Measurements from ENCODE around the gene ZNF333. TPM values are rescaled to one million over a fixed set of nuclear protein-coding genes. Genes with fewer than 3 reads are reported as not detected.

ZNF333 gene
- total RNA-seq, 1 experiment from 2014 or later, result 0.84 TPM

DNA sequence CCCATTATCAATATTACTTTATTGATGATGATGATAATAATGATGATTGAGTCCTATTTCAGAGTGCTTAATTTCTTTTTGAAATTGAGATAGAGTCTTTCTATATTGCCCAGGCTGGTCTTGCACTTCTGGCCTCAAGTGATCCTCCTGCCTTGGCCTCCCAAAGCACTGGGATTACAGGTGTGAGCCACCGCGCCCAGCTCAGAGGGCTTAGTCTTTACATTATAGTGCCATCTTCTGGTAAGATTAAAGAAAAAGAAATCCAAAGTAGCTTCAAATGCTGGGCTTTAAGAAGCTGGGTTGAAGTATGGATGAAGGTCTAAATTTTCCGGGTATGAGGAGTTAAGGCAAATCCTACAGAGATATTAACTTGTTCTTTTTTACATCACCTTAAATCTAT, 3.4 kb upstream of the ZNF333 start:
- in situ Hi-C loops (cut with HindIII; ENCODE audit: low pct_unique_long_range_greater_than_20kb, low sequenced_read_pairs), result no loop called here
- no peak for DNase-seq (ENCODE audit: low read depth)

DNA sequence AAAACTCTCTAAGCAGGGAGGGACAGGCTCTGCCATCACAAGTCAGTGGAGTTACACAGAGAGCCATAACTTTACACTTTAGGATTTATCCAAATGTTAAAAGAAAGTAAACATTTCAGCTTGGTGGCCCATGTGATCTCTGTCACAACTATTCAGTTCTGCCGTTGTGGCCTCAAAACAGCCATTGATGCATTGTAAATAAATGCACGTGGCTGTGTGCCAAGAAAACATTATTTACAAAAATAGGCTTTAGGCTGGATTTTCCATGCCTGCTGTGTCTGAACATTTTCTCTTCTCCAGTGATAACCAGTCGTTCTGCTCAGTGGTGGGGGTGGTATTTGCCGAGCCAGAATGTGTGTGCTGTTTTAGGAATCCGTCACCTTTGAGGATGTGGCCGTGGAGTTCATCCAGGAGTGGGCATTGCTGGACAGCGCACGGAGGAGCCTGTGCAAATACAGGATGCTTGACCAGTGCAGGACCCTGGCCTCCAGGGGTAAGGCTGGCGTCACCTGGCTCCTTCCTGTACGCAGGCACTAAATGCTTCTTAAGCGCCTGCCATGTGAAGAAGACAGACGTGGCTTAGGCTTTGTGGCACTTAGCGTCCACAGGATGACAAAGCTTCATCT, 4.9 kb downstream of the ZNF333 start:
- DNase-seq (ENCODE audit: low read depth), result no peak
- in situ Hi-C loops (cut with HindIII; ENCODE audit: low pct_unique_long_range_greater_than_20kb, low sequenced_read_pairs), result no loop called here

DNA sequence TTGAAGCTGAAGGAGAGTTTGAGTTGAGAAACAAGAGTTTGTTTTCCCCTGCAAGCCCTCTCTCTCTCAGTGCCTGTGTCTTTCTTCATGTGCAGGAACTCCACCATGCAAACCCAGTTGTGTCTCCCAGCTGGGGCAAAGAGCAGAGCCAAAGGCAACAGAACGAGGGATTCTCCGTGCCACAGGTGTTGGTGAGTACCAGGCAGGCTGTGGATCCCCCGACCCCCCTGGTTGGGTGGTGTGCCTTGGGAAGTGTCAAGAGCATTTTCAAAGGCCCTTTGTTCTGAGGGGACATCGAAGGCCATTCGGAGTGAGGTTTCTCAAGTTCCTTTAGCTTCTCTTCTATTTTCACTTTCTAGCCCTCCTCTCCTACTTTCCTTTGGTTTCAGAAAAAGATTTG, 5.6 kb downstream of the ZNF333 start:
- DNase-seq (ENCODE audit: low read depth), result no peak
- in situ Hi-C loops (cut with HindIII; ENCODE audit: low pct_unique_long_range_greater_than_20kb, low sequenced_read_pairs), result no loop called here

DNA sequence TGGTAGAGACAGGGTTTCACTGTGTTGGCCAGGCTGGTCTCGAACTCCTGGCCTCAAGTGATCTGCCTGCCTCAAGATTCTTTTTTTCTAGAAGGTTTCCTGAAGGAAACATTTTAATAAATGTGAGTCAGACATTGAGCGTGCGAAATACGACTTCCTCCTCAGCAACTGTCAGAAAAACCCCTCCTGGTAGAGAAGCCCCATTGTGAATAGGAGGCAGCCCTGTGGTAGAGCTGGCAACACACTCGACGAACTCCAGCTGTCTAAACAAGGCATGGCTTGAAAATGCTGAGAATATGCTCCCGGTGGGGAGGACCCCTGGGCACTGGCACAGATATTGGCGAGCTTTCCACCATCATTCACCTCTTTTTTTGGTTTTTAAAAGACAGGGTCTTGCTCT, 9.8 kb downstream of the ZNF333 start:
- in situ Hi-C loops (cut with HindIII; ENCODE audit: low pct_unique_long_range_greater_than_20kb, low sequenced_read_pairs), result no loop called here
- no peak for DNase-seq (ENCODE audit: low read depth)

DNA sequence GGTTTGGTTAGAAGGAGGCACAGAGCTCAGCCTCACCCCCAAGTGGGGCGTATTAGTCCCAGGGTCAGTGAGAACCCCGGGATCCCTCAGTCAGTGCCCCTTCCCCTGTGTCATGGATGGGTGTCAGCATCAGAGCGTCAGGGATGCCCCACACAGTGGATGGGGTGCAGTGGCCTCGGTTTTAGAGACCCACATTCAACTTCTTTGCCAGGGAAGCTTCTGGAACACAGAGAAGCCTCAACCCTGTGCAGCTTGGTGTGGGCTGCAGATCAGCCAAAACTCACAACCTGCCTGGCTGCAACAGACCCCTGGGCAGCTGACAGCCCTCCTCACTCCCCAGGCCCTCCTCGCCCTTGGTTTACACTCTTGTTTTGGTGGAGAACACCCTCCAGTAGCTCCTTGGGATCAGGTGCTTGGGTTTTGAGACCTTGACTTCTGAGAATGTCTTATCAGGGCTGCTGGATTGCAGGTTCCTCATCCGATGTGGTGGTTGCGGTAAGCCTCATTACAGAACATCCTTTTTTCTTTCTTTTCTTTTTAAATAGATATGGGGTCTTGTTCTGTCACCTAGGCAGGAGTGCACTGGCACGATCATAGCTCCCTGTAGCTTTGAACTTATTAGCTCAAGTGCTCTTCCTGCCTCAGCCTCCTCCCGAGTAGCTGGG, 11.0 kb downstream of the ZNF333 start:
- in situ Hi-C loops (cut with HindIII; ENCODE audit: low pct_unique_long_range_greater_than_20kb, low sequenced_read_pairs), result no loop called here
- DNase-seq (ENCODE audit: low read depth), result no peak

DNA sequence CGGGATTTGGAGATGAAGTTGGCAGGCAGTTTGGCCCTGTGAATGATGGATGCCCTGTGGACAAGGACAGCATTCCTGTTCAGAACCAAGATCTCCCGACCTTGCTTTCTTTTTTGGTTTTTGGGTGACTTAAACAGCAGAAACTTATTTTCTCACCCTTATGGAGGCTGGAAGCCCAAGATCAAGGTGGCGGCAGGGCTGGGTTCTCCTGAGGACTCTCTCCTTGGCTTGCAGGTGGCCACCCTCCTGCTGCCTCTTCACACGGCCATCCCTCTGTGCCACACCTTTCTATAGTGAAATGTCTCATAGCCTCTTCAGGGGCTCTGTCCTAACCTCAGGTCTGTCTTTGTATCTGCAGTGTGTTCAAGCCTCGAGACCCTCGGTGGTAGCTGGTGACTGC, 14.0 kb downstream of the ZNF333 start:
- in situ Hi-C loops (cut with HindIII; ENCODE audit: low pct_unique_long_range_greater_than_20kb, low sequenced_read_pairs), result no loop called here

DNA sequence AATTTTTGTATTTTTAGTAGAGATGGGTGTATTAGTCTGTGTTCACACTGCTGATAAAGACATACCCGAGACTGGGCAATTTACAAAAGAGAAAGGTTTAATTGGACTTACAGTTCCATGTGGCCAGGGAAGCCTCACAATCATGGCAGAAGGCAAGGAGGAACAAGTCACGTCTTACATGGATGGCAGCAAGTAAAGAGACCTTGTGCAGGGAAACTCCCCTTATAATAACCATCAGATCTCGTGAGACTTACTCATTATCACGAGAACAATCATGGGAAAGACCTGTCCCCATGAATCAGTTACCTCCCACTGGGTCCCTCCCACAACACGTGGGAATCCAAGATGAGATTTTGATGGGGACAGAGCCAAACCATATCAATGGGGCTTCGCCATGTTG, 14.6 kb downstream of the ZNF333 start:
- no peak for DNase-seq (ENCODE audit: low read depth)
- in situ Hi-C loops (cut with HindIII; ENCODE audit: low pct_unique_long_range_greater_than_20kb, low sequenced_read_pairs), result no loop called here

More for the DNA sequence above, 14.0 kb downstream of the ZNF333 start:
- DNase-seq (ENCODE audit: low read depth), result no peak

DNA sequence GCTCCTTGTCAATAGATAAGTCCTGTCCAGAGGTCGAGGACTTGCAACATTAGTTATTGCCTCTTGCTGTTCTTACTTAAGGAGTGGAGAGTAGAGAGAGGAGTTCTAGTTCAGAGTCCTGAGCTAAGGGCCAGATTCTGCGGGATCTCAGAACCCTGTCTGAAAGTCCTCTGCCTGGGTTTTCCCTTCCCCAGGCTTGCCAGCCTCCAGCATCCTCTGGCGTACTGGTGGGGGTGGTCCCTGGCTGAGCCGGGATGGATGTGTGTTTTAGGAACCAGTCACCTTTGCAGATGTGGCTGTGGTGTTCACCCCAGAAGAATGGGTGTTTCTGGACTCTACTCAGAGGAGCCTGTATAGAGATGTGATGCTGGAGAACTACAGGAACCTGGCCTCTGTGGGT, 26.0 kb downstream of the ZNF333 start:
- no peak for DNase-seq (ENCODE audit: low read depth)
- in situ Hi-C loops (cut with HindIII; ENCODE audit: low pct_unique_long_range_greater_than_20kb, low sequenced_read_pairs), result no loop called here

DNA sequence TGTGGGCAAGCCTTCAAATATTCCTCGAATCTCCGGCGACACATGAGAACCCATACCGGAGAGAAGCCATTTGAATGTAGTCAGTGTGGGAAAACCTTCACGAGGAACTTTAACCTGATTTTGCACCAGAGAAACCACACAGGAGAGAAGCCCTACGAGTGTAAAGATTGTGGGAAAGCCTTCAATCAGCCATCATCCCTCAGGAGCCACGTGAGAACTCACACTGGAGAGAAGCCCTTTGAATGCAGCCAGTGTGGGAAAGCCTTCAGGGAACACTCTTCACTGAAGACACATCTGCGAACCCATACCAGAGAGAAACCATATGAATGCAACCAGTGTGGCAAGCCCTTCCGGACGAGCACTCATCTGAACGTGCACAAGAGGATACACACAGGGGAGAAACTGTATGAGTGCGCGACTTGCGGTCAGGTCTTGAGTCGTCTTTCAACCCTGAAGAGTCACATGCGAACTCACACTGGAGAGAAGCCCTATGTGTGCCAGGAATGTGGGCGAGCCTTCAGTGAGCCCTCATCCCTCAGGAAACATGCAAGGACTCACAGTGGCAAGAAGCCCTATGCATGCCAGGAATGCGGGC, 28.8 kb downstream of the ZNF333 start:
- in situ Hi-C loops (cut with HindIII; ENCODE audit: low pct_unique_long_range_greater_than_20kb, low sequenced_read_pairs), result no loop called here

DNA sequence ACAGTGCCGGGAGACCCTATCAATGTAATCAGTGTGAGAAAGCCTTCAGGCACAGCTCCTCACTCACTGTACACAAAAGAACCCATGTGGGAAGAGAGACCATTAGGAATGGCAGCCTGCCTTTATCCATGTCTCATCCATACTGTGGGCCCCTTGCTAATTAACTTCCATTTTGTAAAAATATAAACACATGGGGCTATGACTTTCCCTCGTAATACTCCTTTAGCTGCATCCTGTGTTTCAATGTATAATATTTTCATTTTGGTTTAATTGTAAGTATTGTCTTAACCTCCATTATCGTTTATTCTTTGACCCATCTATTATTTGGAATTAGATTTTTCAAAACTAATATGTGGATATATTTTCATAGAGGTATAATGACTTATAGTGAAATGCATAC, 29.3 kb downstream of the ZNF333 start:
- DNase-seq (ENCODE audit: low read depth), result no peak
- in situ Hi-C loops (cut with HindIII; ENCODE audit: low pct_unique_long_range_greater_than_20kb, low sequenced_read_pairs), result no loop called here

More for the DNA sequence above, 28.8 kb downstream of the ZNF333 start:
- DNase-seq (ENCODE audit: low read depth), result peak; percentile 9

DNA sequence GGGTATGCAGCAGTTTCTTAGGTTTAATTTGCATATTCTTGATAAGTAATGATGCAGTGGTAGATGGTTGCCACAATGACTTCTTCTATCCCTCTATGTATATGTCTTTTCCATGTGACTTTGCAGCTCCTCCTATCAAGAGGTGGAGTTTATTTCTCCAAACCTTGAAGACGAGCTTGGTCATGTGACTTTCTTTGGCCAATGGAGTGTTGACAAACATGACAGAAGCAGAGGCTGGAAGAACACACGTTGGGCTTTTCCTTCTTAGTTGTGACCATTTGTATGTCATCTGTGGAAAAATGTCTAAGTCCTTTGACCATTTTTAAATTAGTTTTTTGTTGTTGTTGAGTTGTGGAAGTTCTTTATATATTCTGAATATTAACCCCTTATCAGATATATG, 32.3 kb downstream of the ZNF333 start:
- in situ Hi-C loops (cut with HindIII; ENCODE audit: low pct_unique_long_range_greater_than_20kb, low sequenced_read_pairs), result no loop called here
- DNase-seq (ENCODE audit: low read depth), result no peak

DNA sequence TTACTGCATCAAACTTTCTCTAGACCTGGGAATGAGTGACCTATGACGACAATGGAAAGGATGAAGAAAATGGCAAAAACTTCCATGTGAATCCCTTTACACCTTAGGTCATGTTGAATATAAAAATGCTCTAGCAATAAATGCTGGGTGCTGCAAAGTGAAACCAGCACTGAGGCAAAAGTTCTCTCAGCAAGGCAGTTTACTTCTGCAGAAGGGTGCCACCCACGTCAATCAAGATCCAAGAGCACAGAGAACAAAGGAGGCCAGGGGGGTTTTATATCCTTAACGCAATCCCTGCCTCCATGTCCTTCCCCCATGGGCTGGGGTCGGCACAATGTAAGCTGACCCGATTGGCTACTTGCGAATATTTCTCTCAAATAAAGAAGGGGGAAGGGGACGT, 38.7 kb downstream of the ZNF333 start:
- in situ Hi-C loops (cut with HindIII; ENCODE audit: low pct_unique_long_range_greater_than_20kb, low sequenced_read_pairs), result no loop called here
- no peak for DNase-seq (ENCODE audit: low read depth)

DNA sequence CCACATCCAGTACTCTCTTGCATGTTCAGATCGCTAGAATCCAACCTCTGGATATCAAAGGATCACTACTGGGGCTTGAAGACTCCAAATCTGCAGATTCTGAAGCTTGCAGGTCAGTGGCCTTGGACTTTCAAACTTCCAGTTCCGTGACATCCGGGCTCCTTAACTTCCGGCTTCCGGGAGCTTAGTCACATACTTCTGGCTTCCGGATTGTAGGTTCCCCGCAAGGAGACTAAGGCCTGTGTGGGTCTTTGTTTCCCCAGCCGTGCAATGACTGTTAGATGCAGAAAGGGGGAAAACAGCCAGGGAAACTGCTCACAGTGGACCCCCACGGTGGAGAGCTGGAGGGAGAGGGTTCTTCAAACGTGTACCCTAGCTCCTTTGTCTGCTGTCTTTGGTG, 41.4 kb downstream of the ZNF333 start:
- no peak for DNase-seq (ENCODE audit: low read depth)
- in situ Hi-C loops (cut with HindIII; ENCODE audit: low pct_unique_long_range_greater_than_20kb, low sequenced_read_pairs), result no loop called here

DNA sequence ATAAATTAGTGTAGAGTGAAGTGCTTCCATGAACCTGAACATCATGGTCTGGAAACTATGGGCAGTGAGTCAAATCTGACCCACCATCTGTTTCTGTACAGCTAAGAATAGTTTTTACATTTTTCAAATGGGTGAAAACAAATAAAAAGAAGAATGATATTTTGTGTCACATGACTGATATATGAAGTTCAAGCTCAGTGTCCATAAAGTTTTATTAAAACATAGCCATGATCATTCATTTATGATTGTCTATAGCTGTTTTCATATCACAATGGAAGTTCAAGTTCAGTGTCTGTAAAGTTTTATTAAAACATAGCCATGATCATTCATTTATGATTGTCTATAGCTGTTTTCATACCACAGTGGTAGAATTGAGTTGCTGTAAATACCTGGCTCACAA, 42.7 kb downstream of the ZNF333 start:
- in situ Hi-C loops (cut with HindIII; ENCODE audit: low pct_unique_long_range_greater_than_20kb, low sequenced_read_pairs), result no loop called here
- no peak for DNase-seq (ENCODE audit: low read depth)

DNA sequence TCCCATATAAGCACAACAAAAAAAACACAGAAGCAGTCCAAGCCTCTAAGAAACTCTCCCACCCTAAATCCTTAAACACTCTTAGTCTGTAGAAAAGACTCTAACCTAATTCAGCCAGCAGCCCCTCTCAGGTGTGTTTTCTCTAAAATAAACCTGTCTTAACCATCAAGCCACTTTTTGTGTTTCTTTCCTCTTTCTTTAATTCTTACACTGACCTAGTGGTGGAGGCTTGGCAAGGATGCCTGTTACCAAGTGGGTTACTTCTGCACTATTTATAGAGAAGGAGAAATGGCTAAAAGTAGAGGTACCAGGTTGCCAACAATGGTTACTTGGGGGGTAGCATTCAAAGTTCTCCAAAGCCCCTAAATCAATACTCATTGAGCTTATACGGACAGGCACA, 43.7 kb downstream of the ZNF333 start:
- in situ Hi-C loops (cut with HindIII; ENCODE audit: low pct_unique_long_range_greater_than_20kb, low sequenced_read_pairs), result no loop called here
- no peak for DNase-seq (ENCODE audit: low read depth)

DNA sequence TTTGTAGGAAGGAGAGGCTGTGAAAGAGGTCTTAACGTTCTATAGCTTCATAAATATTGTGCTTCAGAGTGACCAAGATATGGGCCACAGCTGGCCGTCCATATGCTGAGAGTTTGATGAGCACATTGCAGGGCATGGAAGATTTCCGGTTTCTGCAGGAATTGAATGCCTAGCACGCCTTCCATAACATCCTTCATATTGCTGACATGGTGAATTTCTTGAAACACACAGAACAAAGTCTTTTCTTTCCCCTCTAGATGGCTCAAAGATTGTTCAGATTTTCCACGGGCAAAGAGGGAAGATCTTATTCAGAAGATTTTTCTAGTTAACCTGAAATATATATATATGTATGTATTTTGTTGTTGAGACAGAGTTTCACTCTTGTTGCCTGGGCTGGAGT, 46.1 kb downstream of the ZNF333 start:
- in situ Hi-C loops (cut with HindIII; ENCODE audit: low pct_unique_long_range_greater_than_20kb, low sequenced_read_pairs), result no loop called here
- DNase-seq (ENCODE audit: low read depth), result no peak

DNA sequence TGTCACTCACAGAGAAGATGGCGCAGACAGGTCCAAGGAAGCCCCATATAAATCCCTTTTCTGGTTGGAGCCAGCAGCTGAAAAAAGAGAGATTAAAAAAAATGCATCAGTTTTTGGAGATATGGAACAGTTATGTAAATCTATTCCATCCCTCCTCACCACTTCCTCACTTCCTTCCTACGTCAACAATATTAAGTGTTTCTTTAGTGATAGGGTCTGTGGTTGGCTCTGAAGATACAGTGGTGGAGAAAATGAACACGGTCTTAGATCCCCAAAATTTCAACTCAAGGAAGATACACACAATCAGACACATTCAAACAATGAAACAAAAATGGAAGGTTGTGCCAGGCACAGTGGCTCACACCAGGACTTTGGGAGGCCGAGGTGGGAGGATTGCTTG, 57.0 kb downstream of the ZNF333 start:
- no peak for DNase-seq (ENCODE audit: low read depth)
- in situ Hi-C loops (cut with HindIII; ENCODE audit: low pct_unique_long_range_greater_than_20kb, low sequenced_read_pairs), result no loop called here

DNA sequence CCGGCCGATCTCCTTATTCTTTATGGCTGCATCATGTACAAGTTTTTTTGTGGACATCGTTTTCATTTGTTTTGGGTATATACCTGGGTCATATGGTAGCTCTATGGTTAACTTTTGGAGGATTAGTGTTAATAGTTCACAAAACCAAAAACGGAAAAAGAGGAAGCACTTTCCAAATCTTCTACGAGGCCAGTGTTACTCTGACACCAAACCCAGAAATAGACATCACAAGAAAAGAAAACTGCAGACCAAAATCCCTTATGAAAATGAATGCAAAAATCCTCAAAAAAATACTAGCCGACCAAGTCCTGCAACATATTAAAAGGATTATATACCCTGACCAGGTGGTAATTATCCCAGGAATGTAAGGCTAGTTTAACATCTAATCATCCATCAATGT, 58.8 kb downstream of the ZNF333 start:
- no peak for DNase-seq (ENCODE audit: low read depth)
- in situ Hi-C loops (cut with HindIII; ENCODE audit: low pct_unique_long_range_greater_than_20kb, low sequenced_read_pairs), result no loop called here

DNA sequence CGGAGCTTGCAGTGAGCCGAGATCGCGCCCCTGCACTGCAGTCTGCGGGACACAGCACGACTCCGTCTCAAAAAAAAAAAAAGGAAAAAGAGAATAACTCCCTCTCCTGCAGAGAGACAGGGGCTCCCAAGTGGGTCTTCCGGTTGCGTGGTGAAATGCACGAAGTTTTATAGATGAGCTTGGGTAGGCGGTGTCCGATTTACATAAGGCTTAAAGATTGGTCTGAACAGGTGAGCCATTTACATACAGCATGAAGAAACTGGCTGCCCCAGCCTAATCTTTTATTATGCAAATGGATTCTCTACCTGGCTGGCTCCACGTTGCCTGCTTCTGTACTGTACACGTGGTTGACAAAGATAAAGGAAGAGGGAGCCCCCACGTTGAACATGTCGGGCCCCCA, 69.0 kb downstream of the ZNF333 start:
- DNase-seq (ENCODE audit: low read depth), result peak; percentile 14
- in situ Hi-C loops (cut with HindIII; ENCODE audit: low pct_unique_long_range_greater_than_20kb, low sequenced_read_pairs), result no loop called here

DNA sequence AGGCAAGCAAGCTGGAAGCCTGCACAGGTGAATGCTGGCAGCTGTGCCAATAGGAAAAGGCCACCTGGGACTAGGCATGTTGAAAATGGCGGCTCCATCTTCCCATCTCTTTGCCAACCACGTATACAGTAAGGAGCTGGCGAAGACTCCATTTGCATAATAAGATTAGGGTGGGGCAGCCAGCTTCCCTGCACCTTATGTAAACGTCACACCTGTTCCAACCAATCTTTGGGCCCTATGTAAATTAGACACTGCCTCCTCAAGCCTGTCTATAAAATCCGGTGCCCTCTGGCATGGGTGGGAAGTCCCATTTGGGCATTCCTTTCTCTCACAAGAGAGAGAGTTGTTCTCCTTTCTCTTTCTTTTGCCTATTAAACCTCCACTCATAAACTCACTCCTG, 71.8 kb downstream of the ZNF333 start:
- in situ Hi-C loops (cut with HindIII; ENCODE audit: low pct_unique_long_range_greater_than_20kb, low sequenced_read_pairs), result no loop called here
- DNase-seq (ENCODE audit: low read depth), result no peak

Data from Caki2 (cell line).